ENCODE measurements around the gene TMEM138. TPM values are rescaled to one million over a fixed set of nuclear protein-coding genes. Genes with fewer than 3 reads are reported as not detected.

Gene TMEM138
- total RNA-seq, 1 donor from 2014 or later: 18.8 TPM

- H3K9me3 Mint-ChIP-seq (ENCODE audit: unreplicated experiment): no peaks in the 10 kb centered on the region
- DNase-seq (ENCODE audit: low spot score): no peak
- TF ChIP-seq, protein P1, sequence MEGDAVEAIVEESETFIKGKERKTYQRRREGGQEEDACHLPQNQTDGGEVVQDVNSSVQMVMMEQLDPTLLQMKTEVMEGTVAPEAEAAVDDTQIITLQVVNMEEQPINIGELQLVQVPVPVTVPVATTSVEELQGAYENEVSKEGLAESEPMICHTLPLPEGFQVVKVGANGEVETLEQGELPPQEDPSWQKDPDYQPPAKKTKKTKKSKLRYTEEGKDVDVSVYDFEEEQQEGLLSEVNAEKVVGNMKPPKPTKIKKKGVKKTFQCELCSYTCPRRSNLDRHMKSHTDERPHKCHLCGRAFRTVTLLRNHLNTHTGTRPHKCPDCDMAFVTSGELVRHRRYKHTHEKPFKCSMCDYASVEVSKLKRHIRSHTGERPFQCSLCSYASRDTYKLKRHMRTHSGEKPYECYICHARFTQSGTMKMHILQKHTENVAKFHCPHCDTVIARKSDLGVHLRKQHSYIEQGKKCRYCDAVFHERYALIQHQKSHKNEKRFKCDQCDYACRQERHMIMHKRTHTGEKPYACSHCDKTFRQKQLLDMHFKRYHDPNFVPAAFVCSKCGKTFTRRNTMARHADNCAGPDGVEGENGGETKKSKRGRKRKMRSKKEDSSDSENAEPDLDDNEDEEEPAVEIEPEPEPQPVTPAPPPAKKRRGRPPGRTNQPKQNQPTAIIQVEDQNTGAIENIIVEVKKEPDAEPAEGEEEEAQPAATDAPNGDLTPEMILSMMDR (IDR thresholded peaks at IDR 0.05; ENCODE audit: unreplicated experiment): no peak
- H3K4me1 Mint-ChIP-seq (ENCODE audit: unreplicated experiment): peaks cover 8% of the 10 kb centered on the region
- H3K36me3 Mint-ChIP-seq (ENCODE audit: low read depth, unreplicated experiment): peaks cover 27% of the 10 kb centered on the region
- H3K27ac Mint-ChIP-seq (ENCODE audit: unreplicated experiment): no peak overlapping the region
- no peak overlapping the region for H3K4me3 Mint-ChIP-seq (ENCODE audit: unreplicated experiment)
- H3K27me3 Mint-ChIP-seq (ENCODE audit: unreplicated experiment): peaks cover 8% of the 10 kb centered on the region
Observed at GRCh38 chr11:61347916-61348461, 14.2 kb upstream of the TMEM138 start.

- Mint-ChIP-seq H3K4me3 (ENCODE audit: unreplicated experiment) (no peak overlapping the region), H3K36me3 (ENCODE audit: low read depth, unreplicated experiment) (peaks cover 33% of the 10 kb centered on the region), H3K27me3 (ENCODE audit: unreplicated experiment) (peaks cover 9% of the 10 kb centered on the region), H3K9me3 (ENCODE audit: unreplicated experiment) (no peaks in the 10 kb centered on the region), H3K4me1 (ENCODE audit: unreplicated experiment) (peaks cover 8% of the 10 kb centered on the region), H3K27ac (ENCODE audit: unreplicated experiment) (no peak overlapping the region)
- no peak for DNase-seq (ENCODE audit: low spot score)
- TF ChIP-seq, protein P1 (IDR thresholded peaks at IDR 0.05; ENCODE audit: unreplicated experiment): no peak
Observed at GRCh38 chr11:61349189-61349751, 12.9 kb upstream of the TMEM138 start.

- H3K36me3 Mint-ChIP-seq (ENCODE audit: low read depth, unreplicated experiment): peaks cover 27% of the 10 kb centered on the region
- peaks cover 8% of the 10 kb centered on the region for H3K4me1 Mint-ChIP-seq (ENCODE audit: unreplicated experiment)
- TF ChIP-seq, protein P1 (IDR thresholded peaks at IDR 0.05; ENCODE audit: unreplicated experiment): no peak
- H3K9me3 Mint-ChIP-seq (ENCODE audit: unreplicated experiment): no peaks in the 10 kb centered on the region
- H3K4me3 Mint-ChIP-seq (ENCODE audit: unreplicated experiment): peak overlapping the region; percentile 57
- H3K27ac Mint-ChIP-seq (ENCODE audit: unreplicated experiment): peak overlapping the region; percentile 59
- H3K27me3 Mint-ChIP-seq (ENCODE audit: unreplicated experiment): peaks cover 6% of the 10 kb centered on the region
- DNase-seq (ENCODE audit: low spot score): no peak
Observed at GRCh38 chr11:61349916-61350315, 12.3 kb upstream of the TMEM138 start.

DNA sequence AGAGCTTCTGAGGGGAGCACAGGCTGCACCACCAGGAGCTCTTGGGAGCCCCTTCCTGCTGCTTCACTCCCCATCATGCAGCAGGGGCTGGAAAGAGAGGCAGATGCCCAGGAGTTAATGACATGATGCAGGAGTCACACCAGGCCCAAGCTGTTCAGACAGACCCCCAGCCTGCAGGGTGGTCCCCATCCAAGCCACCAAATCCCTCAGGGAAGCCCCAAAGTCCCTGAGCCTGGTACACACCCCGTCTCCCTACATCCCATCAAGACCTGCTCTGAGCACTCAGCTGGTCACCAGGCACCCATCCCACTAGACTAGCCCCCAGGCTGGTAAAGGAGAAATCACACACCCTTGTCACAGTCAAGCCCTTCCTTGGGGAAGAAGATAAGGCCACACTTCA, 11.8 kb upstream of the TMEM138 start:
- no peak overlapping the region for H3K4me3 Mint-ChIP-seq (ENCODE audit: unreplicated experiment)
- H3K27ac Mint-ChIP-seq (ENCODE audit: unreplicated experiment): no peak overlapping the region
- H3K9me3 Mint-ChIP-seq (ENCODE audit: unreplicated experiment): no peaks in the 10 kb centered on the region
- TF ChIP-seq, protein P1 (IDR thresholded peaks at IDR 0.05; ENCODE audit: unreplicated experiment): no peak
- H3K36me3 Mint-ChIP-seq (ENCODE audit: low read depth, unreplicated experiment): peaks cover 27% of the 10 kb centered on the region
- peaks cover 6% of the 10 kb centered on the region for H3K27me3 Mint-ChIP-seq (ENCODE audit: unreplicated experiment)
- peaks cover 8% of the 10 kb centered on the region for H3K4me1 Mint-ChIP-seq (ENCODE audit: unreplicated experiment)
- DNase-seq (ENCODE audit: low spot score): no peak

DNA sequence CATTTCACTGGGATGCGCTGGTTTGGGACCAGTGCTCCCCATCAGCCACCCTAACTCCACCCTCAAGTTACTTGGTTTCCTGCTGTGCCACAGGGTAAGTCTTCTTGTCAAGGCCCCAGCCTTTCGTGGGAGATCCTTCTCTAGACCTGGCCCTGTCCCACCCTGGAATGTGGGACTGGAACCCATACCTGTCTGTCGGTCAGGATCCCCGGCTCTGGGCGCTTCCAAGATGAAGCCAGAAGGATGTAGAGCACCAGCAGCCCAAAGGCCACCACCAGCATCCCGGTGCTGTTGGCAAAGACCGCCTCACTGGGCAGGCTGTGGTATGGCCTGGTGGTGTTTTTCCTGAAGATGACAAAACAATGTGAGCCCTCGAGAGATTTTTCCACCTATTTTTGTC, 11.4 kb upstream of the TMEM138 start:
- TF ChIP-seq, protein P1 (IDR thresholded peaks at IDR 0.05; ENCODE audit: unreplicated experiment): no peak
- no peak for DNase-seq (ENCODE audit: low spot score)
- Mint-ChIP-seq H3K4me3 (ENCODE audit: unreplicated experiment) (no peak overlapping the region), H3K4me1 (ENCODE audit: unreplicated experiment) (peaks cover 8% of the 10 kb centered on the region), H3K9me3 (ENCODE audit: unreplicated experiment) (no peaks in the 10 kb centered on the region), H3K36me3 (ENCODE audit: low read depth, unreplicated experiment) (peaks cover 27% of the 10 kb centered on the region), H3K27ac (ENCODE audit: unreplicated experiment) (no peak overlapping the region), H3K27me3 (ENCODE audit: unreplicated experiment) (peaks cover 6% of the 10 kb centered on the region)

Data from endothelial cell (in vitro differentiated cells).